GM12873 (cell line): Measurements from ENCODE around the gene MSH3.

Source experiments
- CTCF ChIP-seq: IDR thresholded peaks from 2 replicates; pipeline ENCODE4 v1.5.1; 2012; ENCODE audit warnings: low read depth, mild to moderate bottlenecking, moderate library complexity, low read length, control low read depth; ENCODE audit not compliant: insufficient read depth; ENCODE audit errors: missing control alignments

MSH3 gene

GRCh38 chr5:80915716-80916115 lies 261.3 kb downstream of the MSH3 start:
- no peak for TF ChIP-seq CTCF

- no peak for TF ChIP-seq CTCF
Observed at GRCh38 chr5:80916676-80917075, 262.2 kb downstream of the MSH3 start.

GRCh38 chr5:80917631-80918030 lies 263.2 kb downstream of the MSH3 start:
- TF ChIP-seq CTCF, result no peak

- TF ChIP-seq CTCF, result no peak
Observed at GRCh38 chr5:80919678-80920196, 265.3 kb downstream of the MSH3 start.

- no peak for TF ChIP-seq CTCF
Observed at GRCh38 chr5:80920333-80920732, 265.9 kb downstream of the MSH3 start.

- no peak for TF ChIP-seq CTCF
Observed at GRCh38 chr5:80921026-80921425, 266.6 kb downstream of the MSH3 start.

GRCh38 chr5:80925931-80926330 lies 271.5 kb downstream of the MSH3 start:
- no peak for TF ChIP-seq CTCF
